PC-9 (cell line): ENCODE measurements around the gene MDP1. TPM values are rescaled to one million over a fixed set of nuclear protein-coding genes. Genes with fewer than 3 reads are reported as not detected.

ENCODE experiments used
- BruUV-seq: library from RNA; stranded (reverse); fragments of 400-500 nt; replicated peaks from 2 replicates; lab custom pipeline; 2021; lab: Mats Ljungman, UMichigan
- CTCF ChIA-PET: fragments of 300-600 bp; sonication (Branson Sonifier 250); formaldehyde crosslinking; loops from one replicate; lab custom pipeline; 2022; ENCODE audit warnings: antibody characterized with exemption; lab: Charles Lee
- POLR2A ChIA-PET: fragments of 300-600 bp; sonication (Branson Sonifier 250); formaldehyde crosslinking; loops from one replicate; lab custom pipeline; 2022; ENCODE audit warnings: antibody characterized with exemption; ENCODE audit not compliant: unreplicated experiment; lab: Charles Lee
- DNase-seq, 2 experiments: peaks; one replicate each; pipeline versions ENCODE4 v3.0.0 to v3.0.0-alpha.2; 2015 to 2022; ENCODE audit warnings: mixed read lengths in 1 of 2
- H2AFZ ChIP-seq: fragments of 200-600 bp; sonication (generic); 2 replicates; pipeline ENCODE4 v1.8.1; 2017; ENCODE audit warnings: antibody characterized with exemption
- H3F3A ChIP-seq: fragments of 200-600 bp; sonication (generic); 2 replicates; pipeline ENCODE4 v1.8.1; 2017; ENCODE audit warnings: antibody characterized with exemption, mild to moderate bottlenecking, low read depth; ENCODE audit not compliant: insufficient read depth
- H3K27ac ChIP-seq: fragments of 200-600 bp; sonication (generic); 2 replicates; pipeline ENCODE4 v1.6.1; 2016; ENCODE audit warnings: mixed run types
- H3K27me3 ChIP-seq: fragments of 200-600 bp; sonication (generic); 2 replicates; pipeline ENCODE4 v1.6.1; 2016; ENCODE audit warnings: low read depth, mixed run types; ENCODE audit not compliant: insufficient read depth
- H3K36me3 ChIP-seq: fragments of 200-600 bp; sonication (generic); 2 replicates; pipeline ENCODE4 v1.6.1; 2016; ENCODE audit warnings: low read depth, mixed run types
- H3K4me1 ChIP-seq: fragments of 200-600 bp; sonication (generic); replicated peaks from 2 replicates; pipeline ENCODE4 v1.6.1; 2016; ENCODE audit warnings: mixed run types; ENCODE audit not compliant: insufficient read depth
- H3K4me2 ChIP-seq: fragments of 200-600 bp; sonication (generic); 2 replicates; pipeline ENCODE4 v1.6.1; 2017; ENCODE audit warnings: mixed run types
- H3K4me3 ChIP-seq: fragments of 200-600 bp; sonication (generic); 2 replicates; pipeline ENCODE4 v1.6.1; 2016; ENCODE audit warnings: mixed run types
- H3K79me2 ChIP-seq: fragments of 200-600 bp; sonication (generic); 2 replicates; pipeline ENCODE4 v1.6.1; 2017; ENCODE audit warnings: low read depth, mixed run types
- H3K9me2 ChIP-seq: fragments of 200-600 bp; sonication (generic); 2 replicates; pipeline ENCODE4 v1.8.1; 2017; ENCODE audit warnings: mild to moderate bottlenecking; ENCODE audit not compliant: insufficient read depth
- H3K9me3 ChIP-seq: fragments of 200-600 bp; sonication (generic); 2 replicates; pipeline ENCODE4 v1.8.1; 2016; ENCODE audit warnings: low read depth; ENCODE audit not compliant: insufficient read depth
- H4K20me1 ChIP-seq: fragments of 200-600 bp; sonication (generic); 2 replicates; pipeline ENCODE4 v1.8.1; 2017; ENCODE audit not compliant: insufficient read depth
- CTCF ChIP-seq: fragments of 200-600 bp; sonication (generic); conservative IDR thresholded peaks from 2 replicates; pipeline ENCODE4 v1.6.1; 2017; ENCODE audit warnings: mixed run types, antibody characterized with exemption, mild to moderate bottlenecking, moderate library complexity
- EZH2 ChIP-seq: fragments of 200-600 bp; sonication (generic); IDR thresholded peaks from 2 replicates; pipeline ENCODE4 v1.8.0; 2017; ENCODE audit warnings: antibody characterized with exemption, low read depth
- intact Hi-C: fragments of 100-400 bp; cut with micrococcal nuclease; formaldehyde crosslinking; loops from one replicate; pipeline ENCODE4 v1.10.0; 2022; ENCODE audit not compliant: unreplicated experiment
- total RNA-seq: library from RNA; stranded (reverse); gene quantifications from 2 replicates; pipeline ENCODE4 v1.2.3, GENCODE V29; 2021

Gene MDP1
- total RNA-seq, 1 experiment from 2014 or later, result 8.7 TPM

DNA sequence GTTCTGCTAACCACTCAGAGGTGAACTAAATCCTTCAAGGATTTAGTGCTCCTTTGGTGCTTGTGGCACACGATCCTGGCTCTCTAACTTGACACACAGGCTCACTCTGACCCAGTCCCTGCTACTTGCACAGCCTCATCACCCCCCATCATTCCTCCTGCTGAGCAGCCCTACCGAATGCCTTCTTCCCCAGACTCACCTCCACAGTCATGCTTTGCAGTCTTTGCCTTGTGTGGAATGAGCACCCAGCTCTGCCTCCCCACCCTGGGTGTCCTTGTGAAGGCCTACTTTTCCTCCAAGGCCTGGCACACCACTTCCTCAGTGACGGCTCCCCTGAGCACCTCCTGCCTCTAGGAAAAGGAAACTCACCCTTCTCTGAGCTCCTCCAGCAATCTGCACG lies 34.5 kb upstream of the MDP1 start:
- Histone ChIP-seq H3K27ac (no peak overlapping the region), H3K9me2 (no peaks in the 10 kb centered on the region), H3K4me2 (no peak overlapping the region), H3K9me3 (no peaks in the 10 kb centered on the region), H4K20me1 (no peaks in the 10 kb centered on the region), H3K4me1 (no peaks in the 10 kb centered on the region), H3K4me3 (no peak overlapping the region), H3K79me2 (no peaks in the 10 kb centered on the region), H3K36me3 (no peaks in the 10 kb centered on the region), H2AFZ (no peak overlapping the region), H3K27me3 (no peaks in the 10 kb centered on the region), H3F3A (no peaks in the 10 kb centered on the region)
- TF ChIP-seq CTCF (no peak), EZH2 (no peak)
- intact Hi-C loops, result no loop called here
- CTCF ChIA-PET, result no interaction called here
- BruUV-seq, result no TSS peak
- POLR2A ChIA-PET, result no interaction called here
- DNase-seq, result no peak

- Histone ChIP-seq H3K4me3 (no peak overlapping the region), H3K9me3 (no peaks in the 10 kb centered on the region), H3K9me2 (no peaks in the 10 kb centered on the region), H3K27ac (no peak overlapping the region), H2AFZ (no peak overlapping the region), H3K79me2 (no peaks in the 10 kb centered on the region), H3K27me3 (no peaks in the 10 kb centered on the region), H3F3A (no peaks in the 10 kb centered on the region), H3K4me2 (no peak overlapping the region), H3K36me3 (no peaks in the 10 kb centered on the region), H4K20me1 (no peaks in the 10 kb centered on the region), H3K4me1 (no peaks in the 10 kb centered on the region)
- TF ChIP-seq EZH2 (no peak), CTCF (no peak)
- DNase-seq, result no peak
- intact Hi-C loops, result no loop called here
- ChIA-PET CTCF (no interaction called here), POLR2A (no interaction called here)
- BruUV-seq, result no TSS peak
These were observed 33.6 kb upstream of the MDP1 start for GRCh38 chr14:24249230-24250021.

GRCh38 chr14:24247422-24247821 lies 31.6 kb upstream of the MDP1 start:
- DNase-seq, result no peak
- H4K20me1 ChIP-seq, result no peaks in the 10 kb centered on the region
- H2AFZ ChIP-seq, result no peak overlapping the region
- intact Hi-C loops, result no loop called here
- no peak overlapping the region for H3K4me2 ChIP-seq
- POLR2A ChIA-PET, result interaction anchor here (0.6 kb wide), 1 partner anchor 45 kb away, joined by 3 read pairs; no protein-coding TSS in a partner anchor
- no peaks in the 10 kb centered on the region for H3K79me2 ChIP-seq
- no peak for TF ChIP-seq CTCF
- TF ChIP-seq EZH2, result no peak
- CTCF ChIA-PET, result interaction anchor here (0.6 kb wide), 1 partner anchor 60 kb away, joined by 4 read pairs; no protein-coding TSS in a partner anchor
- H3K27ac ChIP-seq, result no peak overlapping the region
- H3F3A ChIP-seq, result peaks cover 12% of the 10 kb centered on the region; the same call in 1 of the 2 replicates
- H3K9me2 ChIP-seq, result no peaks in the 10 kb centered on the region
- no peaks in the 10 kb centered on the region for H3K9me3 ChIP-seq
- no peak overlapping the region for H3K4me3 ChIP-seq
- BruUV-seq, result no TSS peak
- H3K27me3 ChIP-seq, result no peaks in the 10 kb centered on the region
- H3K4me1 ChIP-seq, result peaks cover 6% of the 10 kb centered on the region
- no peaks in the 10 kb centered on the region for H3K36me3 ChIP-seq
